Left renal pelvis (tissue), 4 donors: Measurements from ENCODE around the gene CDK14. TPM values are rescaled to one million over a fixed set of nuclear protein-coding genes. Genes with fewer than 3 reads are reported as not detected.

Experiments used
- DNase-seq, 4 donors: peaks; one replicate each; pipeline ENCODE4 v3.0.0-alpha.2; 2013; ENCODE audit warnings: low read depth in 4 of 4, low spot score in 3 of 4
- polyA plus RNA-seq, 4 donors: library from polyadenylated mRNA; unstranded; fragments of 120-200 nt; gene quantifications; one replicate each; pipeline ENCODE4 v1.2.1, GENCODE V29; 2013; ENCODE audit not compliant: insufficient read length in 4 of 4

The CDK14 gene
- polyA plus RNA-seq, 4 donors: 28.6 to 44.2 (median 36.4) TPM

DNA sequence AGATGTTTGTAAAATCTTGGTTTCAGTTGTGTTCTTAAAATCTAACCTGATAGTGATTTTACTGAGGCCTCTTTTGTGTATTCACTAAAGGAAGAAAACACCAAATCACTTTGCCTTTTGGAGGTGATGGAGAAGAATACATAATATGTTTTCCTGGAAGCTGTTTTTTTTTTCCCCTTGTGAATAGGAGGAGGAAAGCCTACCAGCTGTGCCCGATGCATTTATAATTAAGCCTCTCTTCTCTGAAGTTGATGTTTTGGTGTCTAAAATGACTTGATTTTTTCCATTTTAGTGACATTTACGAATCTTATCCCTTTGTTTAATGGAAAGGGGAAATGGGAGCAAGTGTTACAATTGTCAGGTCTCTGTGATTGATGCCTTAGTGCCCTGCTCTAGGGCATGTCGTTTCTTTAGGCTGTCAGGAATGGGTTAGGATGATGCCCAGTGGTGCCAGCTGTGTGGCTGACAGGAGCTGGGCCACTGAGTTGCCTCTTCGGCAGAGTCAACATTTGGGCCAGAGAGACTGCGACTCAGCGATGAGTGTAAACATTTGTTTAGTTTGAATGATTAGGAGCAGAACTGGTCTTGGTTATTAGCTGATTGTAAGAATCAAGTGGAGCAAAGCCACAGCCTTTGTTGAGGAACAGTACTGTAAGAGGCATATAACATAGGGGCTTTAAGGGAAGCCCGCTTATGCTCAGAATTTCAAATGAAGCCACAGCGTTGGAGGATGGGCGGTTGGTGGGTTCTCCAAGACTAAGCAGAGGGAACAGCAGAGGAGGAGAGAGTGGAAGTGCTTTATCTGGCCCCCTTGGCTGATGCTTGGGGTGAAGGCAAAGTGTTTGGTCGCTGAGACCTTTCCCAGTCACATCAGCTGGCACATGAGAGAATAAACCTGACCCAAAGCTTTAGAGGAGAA lies 81.6 kb downstream of the CDK14 start:
- no peak for DNase-seq

DNA sequence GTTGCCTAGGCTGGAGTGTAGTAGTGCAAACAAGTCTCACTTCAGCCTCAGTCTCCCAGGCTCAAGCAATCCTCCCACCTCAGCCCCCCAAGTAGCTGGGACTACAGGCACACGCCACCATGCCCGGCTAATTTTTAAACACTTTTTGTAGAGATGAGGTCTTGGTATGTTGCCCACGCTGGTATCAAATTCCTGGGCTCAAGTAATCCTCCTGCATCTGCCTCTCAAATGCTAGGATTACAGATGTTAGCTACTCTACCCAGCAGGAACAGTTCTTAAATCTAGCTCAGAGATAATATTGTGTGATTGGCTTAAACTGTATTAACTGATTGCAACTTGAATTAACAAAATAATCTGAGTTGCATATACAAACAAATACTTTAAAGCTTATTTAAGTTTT lies 82.9 kb downstream of the CDK14 start:
- no peak for DNase-seq

GRCh38 chr7:90680484-90680883 lies 84.4 kb downstream of the CDK14 start:
- DNase-seq: no peak

GRCh38 chr7:90681336-90682022 lies 85.4 kb downstream of the CDK14 start:
- DNase-seq: no peak

DNA sequence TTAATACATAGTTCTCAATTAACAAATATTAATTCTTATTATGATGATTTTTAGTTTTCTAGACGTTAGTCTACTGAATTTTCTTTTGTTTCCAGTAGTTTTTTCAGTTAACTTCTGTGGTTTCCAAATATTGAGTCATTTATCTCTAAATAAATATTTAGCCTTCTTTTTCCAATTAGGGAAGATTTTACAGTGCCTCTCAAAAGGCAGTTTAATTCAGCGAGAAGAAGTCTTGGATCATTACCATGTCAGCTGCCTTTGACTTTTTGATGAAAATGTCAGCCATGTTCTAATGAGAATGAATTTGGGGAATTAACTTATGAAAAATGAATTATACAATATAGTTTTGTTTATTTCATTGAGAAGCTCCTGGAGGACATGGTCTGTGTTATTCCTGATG lies 90.0 kb downstream of the CDK14 start:
- no peak for DNase-seq

GRCh38 chr7:90688810-90689209 lies 92.7 kb downstream of the CDK14 start:
- no peak for DNase-seq

DNA sequence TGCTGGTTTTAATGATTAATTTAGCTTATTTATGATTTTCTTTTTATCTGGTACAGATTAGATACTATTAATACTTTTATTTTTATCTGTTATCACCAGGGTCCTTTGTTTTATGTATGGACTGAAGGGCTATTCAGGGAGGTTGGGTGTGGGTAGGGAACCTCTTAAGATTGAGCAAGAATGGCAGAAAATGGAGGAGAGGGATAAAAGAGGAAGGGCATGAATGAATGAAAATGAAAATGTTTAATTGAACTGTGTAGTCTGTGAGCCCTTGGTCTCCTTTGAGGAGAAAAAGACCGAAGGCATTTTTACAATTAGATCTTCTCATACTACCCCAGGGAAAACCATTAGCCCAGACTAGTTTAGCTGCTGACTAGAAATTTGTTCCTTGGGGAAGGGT lies 93.1 kb downstream of the CDK14 start:
- no peak for DNase-seq

DNA sequence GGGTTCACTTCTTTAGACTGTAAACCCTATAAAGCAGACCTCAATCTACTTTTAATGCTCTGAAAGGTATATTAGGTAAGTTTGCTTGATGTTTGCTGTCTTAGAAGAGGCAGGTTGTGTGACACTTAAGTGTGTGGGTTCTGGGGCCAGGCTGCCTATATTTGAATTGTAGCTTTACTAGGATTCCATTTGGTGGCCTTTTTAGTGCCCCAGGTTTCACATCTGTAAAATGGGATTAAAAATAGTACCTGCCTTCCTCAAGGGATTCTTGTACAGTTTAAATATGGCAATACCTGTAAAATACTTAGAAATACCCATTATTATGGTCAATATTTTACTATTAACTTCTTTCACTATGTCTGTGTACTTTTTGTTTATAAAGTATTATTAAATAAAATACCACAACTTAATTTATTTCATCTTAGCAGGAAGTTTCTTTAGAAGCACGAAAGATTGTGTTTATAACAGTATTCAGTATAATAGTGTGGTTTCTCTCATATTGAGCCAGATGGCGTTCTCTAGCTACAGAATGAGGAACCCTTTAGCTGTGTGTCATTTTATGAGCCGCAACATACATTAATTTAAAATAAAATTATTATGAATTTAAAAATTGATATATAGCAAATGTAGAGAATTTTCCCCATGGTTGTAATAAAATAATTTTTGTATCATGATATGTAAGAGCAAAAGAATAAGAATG lies 94.2 kb downstream of the CDK14 start:
- no peak for DNase-seq

DNA sequence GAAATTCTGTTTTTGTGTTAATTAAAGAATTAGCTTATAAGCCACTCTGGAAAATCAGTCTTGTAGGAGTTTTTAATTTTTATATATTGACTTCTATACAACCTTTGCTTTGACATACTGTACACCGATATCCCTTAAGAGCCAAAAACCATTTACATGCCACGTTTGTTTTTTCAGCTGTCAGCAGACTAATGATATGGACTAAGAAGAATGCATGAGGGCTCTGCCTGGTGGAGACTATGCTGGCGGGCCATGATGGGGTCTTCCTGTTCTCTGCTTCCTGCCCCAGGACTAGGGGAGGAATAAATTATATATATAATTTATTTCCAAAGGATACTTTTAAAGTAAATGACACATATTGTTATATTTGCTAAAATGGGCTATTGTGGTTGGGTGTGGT lies 96.3 kb downstream of the CDK14 start:
- no peak for DNase-seq

GRCh38 chr7:90692947-90693346 lies 96.8 kb downstream of the CDK14 start:
- DNase-seq: no peak

GRCh38 chr7:90693939-90694338 lies 97.8 kb downstream of the CDK14 start:
- DNase-seq: no peak

DNA sequence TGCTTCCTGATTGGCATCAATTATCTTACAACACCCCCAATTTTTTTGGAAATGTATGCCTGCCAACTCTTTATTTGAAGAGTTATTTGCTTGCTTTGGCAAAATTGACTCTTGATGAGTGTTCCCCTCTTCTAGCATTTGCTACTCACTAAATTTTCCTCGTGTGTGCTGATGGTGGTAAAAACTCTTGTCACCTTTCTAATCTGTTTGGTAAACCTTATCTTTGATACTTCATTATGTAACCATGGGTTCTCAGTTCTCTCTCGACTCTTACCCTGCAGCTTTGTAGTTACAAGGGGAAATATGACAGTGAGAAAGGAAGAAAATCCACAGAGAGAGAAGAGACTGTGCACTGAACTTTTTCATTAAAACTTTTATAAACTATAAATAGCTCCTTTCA lies 102.5 kb downstream of the CDK14 start:
- DNase-seq: no peak

GRCh38 chr7:90701021-90701420 lies 104.9 kb downstream of the CDK14 start:
- DNase-seq: no peak

GRCh38 chr7:90701771-90702170 lies 105.7 kb downstream of the CDK14 start:
- no peak for DNase-seq

DNA sequence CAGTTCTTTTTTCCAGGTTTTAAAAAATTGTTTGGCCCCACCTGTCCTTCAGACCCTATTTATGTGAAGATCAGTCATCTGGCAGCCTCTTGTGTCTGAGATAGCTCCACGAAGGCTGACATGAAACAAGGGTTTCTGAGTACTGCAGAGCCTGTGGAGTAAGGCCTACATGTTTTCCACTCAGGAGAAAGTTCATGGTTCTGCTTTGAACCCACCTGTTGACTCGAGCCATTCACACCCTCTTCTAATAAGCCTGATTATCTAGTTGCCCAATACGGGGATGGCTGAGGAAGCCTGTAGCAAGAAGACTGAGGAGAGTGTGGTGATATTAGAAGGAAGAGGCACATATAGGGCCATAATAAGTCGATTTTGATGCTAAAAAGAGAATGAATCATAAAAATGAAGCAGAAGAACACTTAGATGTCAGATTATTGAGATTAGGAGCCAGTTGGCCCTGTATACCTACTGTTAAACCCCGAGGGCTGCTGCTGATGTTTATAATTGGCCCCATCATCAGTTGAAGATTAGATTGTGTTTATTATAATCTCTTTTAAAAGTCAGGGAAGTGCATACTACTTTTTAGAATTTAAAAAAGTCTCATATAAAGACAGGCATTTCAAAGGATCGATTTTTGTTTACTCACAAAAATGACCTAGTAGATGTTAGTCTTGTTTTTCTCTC lies 109.4 kb downstream of the CDK14 start:
- DNase-seq: no peak

DNA sequence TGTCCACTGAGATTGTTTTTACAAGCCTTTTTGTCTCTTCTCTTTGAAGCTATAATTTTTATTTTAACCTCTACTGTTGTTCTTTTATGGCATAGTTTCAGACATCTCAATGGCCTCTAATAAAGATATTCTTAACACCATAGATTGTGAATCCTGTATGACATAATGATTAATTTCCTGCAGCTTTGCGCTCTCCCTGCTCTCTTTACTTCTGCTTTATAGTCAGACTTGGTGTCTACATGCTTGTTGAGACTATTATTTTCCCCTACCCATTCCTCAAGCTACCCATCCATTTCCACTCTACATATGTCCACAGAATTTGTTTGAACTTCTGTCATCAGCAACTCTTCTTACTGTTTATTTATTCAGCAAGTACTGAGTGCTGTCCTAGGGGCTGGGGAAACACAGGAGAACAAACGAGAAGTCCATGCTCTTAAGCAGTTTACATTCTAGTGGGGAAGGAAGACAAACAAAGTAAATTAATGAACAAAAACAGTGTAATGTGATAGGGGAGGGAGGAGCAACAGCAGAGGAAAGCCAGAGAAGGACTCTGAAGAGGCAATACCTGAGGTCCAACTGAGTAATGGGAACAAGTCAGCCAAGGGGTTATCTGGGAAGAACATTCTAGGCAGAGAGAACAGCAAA lies 110.1 kb downstream of the CDK14 start:
- no peak for DNase-seq

DNA sequence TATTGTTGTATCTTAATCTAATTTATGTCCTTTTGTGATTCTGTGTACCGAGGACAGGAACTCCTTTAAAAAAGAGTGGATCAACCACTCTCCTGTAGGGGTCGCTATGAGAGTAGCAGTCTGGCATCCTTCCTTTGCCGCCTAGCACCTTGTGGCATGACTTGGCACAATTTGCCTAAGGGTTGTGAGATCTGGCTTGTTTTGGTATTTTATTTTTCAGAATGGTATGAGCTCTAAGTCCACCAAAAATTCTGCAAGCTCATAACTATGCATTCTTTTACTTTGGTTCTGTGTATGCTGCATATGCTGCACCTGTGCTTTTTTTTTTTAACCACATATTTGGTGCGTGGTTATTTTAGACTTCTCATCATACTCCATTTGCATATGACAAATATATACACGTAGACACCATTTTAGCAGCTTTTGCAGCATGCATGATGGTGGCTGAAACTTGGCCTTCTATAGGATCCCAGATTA lies 112.8 kb downstream of the CDK14 start:
- no peak for DNase-seq

DNA sequence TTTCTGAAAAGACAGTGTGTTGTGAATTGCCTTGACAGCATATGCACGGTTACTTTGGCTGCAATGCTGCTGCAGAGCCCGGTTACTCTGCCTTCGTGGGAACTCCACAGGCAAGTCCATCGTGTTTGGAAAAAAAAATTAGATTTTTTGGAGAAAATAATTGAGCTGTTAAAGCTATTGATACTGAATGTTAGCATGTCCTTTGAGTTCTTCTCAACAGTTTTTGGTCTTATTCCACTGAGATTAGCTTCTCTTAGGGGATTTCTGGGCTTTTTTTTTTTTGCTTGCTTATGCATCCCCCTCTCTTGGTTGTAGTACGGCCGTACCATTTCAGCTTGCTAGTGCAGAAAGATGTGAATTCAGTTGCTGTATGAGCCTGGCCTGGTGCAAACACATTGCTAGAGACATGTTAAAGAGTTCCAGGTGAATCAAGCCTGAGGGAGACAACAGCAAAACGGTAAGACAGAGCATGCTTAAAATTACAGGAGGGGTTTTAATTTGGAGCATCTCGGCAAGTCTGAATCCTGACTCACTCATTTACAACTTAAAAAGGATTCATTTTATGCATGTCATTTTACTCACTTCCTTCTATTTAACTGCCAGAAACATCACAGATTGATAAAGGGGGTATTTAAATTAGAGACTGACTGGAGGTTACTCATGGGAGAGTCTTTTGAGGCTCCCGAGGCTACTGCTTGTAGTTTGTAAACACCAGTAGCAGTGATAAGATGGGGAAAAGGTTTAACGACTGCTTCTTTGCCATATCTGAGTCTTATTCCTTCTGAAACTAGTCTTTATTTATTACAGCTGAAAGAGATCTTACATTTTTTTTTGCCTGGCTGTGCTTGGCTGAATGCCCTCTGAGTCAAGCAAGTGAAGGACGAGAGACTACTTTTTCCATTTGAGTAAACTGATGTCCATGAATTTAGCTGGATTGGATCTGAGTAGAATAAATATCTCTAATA lies 113.7 kb downstream of the CDK14 start:
- no peak for DNase-seq

- DNase-seq: no peak
These were observed 114.3 kb downstream of the CDK14 start for GRCh38 chr7:90710466-90710850.
